RCC 7860 (cell line): ENCODE results near the gene RRN3.
"Not testable (repeated sequence)": the region's sequence is repeated elsewhere in the genome, so short reads cannot be mapped to it uniquely, and the experiment has no call there.

Experiments used
- DNase-seq: peaks from one replicate; pipeline ENCODE4 v3.0.0-alpha.2; 2015; ENCODE audit warnings: low spot score
- FAIRE-seq: peaks from 2 replicates; lab custom pipeline; 2012; peaks lifted over from hg19 to GRCh38; lab: Jason Lieb, UNC

RRN3 gene

GRCh38 chr16:15093955-15094827, at the start of gene RRN3:
Gene RRN3 (minus strand): TSS chr16:15094272. CDS start chr16:15094233, 39 bp downstream.
- DNase-seq = peak; percentile 74
- not testable (repeated sequence) for FAIRE-seq

DNA sequence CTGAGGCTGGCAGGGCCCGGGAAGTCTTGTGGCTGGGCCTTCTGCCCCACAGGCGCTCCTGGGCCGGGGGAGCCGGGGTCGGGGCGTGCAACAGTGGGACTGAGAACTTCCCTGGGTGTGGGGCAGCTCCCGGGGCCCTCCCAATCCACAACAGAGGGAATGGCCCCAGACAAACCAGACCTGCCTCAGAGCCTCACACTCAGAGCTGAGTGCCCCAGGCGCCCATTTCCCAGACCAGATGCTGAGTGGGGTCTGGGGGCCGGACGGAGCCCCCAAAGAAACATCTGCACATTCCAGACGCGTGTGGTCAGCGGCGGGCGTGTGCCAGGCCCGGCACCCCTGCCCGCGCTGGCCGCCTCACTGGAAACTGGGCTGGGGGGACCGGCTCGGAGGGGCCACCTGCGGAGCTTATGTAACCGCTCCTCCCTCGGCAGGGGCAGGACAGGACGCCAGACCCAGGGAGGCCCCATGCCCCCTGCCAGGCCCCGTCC, 49.6 kb upstream of the RRN3 start:
- not testable (repeated sequence) for FAIRE-seq, DNase-seq

GRCh38 chr16:15142891-15143600, 49.0 kb upstream of the RRN3 start:
- FAIRE-seq, DNase-seq: not testable (repeated sequence)

- not testable (repeated sequence) for DNase-seq, FAIRE-seq
These were observed 48.2 kb upstream of the RRN3 start for GRCh38 chr16:15142107-15142890.

- no peak for FAIRE-seq
- no peak for DNase-seq
These were observed 47.5 kb upstream of the RRN3 start for GRCh38 chr16:15141586-15141985.

DNA sequence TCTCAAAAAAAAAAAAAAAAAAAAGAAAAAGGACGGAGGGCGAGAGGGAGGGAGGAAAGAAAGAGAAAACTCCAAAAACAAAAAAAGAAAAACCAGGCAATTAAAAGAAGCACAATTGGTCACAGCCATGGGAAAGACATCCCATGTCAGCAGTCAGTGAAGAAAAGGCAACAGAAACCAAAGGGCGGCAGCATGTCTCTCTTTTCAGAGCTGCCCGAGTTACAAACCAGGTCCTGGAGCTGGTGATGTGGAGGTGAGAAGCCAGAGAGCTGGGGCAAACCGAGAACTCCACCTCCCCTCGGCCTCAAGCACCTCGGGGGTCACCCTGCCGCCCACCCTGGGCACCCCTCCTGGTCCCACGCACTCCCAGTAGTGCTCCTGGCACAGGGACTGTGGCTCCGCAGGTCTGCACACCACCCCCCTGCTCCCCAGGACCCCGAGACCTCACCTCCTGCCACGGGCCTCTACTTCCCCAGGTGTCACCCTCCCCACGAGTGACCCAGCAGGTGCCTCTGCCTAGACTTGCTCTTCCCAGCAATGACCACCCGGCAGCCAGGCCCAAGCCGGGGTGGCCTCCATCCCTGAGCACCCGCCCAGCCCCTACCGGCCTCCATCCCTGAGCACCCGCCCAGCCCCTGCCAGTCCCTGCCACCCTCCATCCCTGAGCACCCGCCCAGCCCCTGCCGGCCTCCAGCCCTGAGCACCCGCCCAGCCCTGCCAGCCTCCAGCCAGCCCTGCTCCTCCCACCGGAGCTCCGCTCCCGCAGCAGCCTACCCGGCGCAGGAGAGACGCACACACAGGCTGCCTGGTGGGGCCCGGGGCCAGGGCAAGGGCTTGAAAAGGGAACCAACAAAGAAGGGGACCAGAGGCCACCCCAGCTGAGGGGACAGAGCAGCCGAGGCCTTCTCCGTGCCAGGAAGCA, 46.6 kb upstream of the RRN3 start:
- not testable (repeated sequence) for DNase-seq, FAIRE-seq

DNA sequence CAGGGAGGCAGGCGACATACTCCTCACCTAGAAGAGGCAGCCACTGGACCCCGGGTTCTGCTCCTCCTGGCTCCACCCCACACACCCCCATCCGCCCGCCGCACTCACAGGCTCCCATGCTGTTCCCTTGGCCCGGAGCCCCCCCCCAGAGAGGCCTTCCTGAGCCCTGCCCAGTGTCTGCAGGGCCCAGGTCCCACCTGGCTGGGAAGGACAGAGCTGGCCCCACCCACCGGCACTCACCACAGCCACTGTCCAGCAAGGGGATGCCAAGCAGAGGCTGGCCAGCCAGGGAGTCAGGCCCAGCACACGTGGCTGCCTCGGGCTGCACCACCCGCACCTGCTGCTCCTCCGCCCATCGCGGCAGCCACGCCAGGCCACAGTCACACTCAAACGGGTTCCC, 43.4 kb upstream of the RRN3 start:
- FAIRE-seq, DNase-seq: not testable (repeated sequence)

GRCh38 chr16:15135483-15136360, 41.6 kb upstream of the RRN3 start:
- FAIRE-seq, DNase-seq: not testable (repeated sequence)

- not testable (repeated sequence) for FAIRE-seq, DNase-seq
These were observed 40.8 kb upstream of the RRN3 start for GRCh38 chr16:15134752-15135482.

DNA sequence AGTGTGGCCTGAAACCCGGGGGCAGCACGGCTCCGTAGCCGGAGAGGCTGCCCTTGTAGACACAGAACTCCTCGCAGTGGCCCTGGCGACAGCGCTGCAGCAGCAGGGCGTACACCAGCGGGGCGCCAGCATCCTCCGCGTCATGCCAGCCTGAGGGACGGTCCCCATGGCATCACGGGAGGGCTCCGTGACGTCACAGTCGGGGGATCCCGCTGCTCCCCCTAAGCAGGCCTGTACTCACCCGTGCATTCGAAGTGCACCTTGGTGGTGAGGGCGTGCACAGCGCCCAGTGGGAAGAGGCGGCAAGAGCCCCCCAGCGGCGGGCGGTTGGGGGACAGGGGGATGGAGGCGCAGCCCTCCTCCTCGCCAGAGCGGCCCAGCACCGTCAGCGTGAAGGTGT, 39.5 kb upstream of the RRN3 start:
- not testable (repeated sequence) for FAIRE-seq, DNase-seq

- DNase-seq, FAIRE-seq: not testable (repeated sequence)
These were observed 38.8 kb upstream of the RRN3 start for GRCh38 chr16:15132719-15133428.

GRCh38 chr16:15130943-15131700, 37.0 kb upstream of the RRN3 start:
- not testable (repeated sequence) for FAIRE-seq, DNase-seq

GRCh38 chr16:15130256-15130932, 36.3 kb upstream of the RRN3 start:
- not testable (repeated sequence) for DNase-seq, FAIRE-seq

DNA sequence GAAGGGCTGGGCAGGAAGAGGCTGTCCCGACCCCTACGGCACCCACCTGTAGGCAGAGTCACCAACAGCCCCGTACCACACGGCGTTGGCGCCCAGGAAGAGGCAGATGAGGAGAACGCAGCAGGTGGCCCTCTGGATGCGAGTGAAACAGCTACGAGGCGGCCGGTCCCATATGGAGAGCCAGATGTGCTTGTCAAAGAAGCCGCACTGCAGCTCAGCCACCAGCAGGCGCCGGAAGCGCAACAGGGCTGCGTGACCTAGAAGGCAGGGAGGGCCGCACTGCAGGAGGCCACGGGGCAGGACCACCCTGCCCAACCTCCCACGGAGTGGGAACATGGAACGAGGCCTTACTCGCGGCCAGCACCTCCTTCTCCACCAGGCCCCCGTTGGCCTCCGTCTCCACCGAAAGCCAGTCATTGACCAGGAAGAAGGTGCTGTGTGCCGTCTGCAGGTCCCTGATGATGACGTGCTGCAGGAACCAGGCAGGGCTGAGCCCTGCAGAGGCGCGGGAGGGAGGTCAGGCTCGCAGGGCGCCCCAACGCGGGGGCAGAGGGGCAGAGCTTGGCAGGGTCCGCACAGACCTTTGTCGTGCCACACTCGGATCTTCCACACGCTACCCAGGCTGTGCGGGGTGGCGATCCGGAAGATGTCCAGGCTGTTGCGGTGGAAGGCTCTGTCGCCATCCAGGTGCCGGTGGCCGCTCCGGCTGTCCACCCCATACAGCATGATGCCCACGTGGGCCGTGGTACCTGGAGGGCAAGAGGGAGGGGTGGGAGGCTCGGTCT, 33.8 kb upstream of the RRN3 start:
- not testable (repeated sequence) for DNase-seq, FAIRE-seq

- DNase-seq, FAIRE-seq: not testable (repeated sequence)
These were observed 6.4 kb upstream of the RRN3 start for GRCh38 chr16:15100372-15100987.
